Measurements from ENCODE around the gene PLSCR4.

GRCh38 chr3:146160964-146161662 lies 89.8 kb downstream of the PLSCR4 start, which contains the start of gene PLOD2:
- TF ChIP-seq NBN (IDR thresholded peaks at IDR 0.05; ENCODE audit: low read depth) (no peak), GABPA (tag; conservative IDR thresholded peaks at IDR 0.05; ENCODE audit: low read depth) (no peak), ATF1 (CRISPR knock-in tag; IDR thresholded peaks at IDR 0.05) (no peak), ATF1 (tag; IDR thresholded peaks at IDR 0.05) (no peak), MAFK (IDR thresholded peaks at IDR 0.05; ENCODE audit: low read length) (no peak), ZFX (CRISPR knock-in tag; IDR thresholded peaks at IDR 0.05) (no peak), EZH2 (IDR thresholded peaks at IDR 0.05; ENCODE audit: borderline replicate concordance, low read depth, low read length) (no peak), KHSRP (IDR thresholded peaks at IDR 0.05) (no peak)
